Measurements from ENCODE around the gene CENPO.
A peak's percentile ranks its signal among the peaks of the same experiment; 100 is the strongest.

CENPO gene

DNA sequence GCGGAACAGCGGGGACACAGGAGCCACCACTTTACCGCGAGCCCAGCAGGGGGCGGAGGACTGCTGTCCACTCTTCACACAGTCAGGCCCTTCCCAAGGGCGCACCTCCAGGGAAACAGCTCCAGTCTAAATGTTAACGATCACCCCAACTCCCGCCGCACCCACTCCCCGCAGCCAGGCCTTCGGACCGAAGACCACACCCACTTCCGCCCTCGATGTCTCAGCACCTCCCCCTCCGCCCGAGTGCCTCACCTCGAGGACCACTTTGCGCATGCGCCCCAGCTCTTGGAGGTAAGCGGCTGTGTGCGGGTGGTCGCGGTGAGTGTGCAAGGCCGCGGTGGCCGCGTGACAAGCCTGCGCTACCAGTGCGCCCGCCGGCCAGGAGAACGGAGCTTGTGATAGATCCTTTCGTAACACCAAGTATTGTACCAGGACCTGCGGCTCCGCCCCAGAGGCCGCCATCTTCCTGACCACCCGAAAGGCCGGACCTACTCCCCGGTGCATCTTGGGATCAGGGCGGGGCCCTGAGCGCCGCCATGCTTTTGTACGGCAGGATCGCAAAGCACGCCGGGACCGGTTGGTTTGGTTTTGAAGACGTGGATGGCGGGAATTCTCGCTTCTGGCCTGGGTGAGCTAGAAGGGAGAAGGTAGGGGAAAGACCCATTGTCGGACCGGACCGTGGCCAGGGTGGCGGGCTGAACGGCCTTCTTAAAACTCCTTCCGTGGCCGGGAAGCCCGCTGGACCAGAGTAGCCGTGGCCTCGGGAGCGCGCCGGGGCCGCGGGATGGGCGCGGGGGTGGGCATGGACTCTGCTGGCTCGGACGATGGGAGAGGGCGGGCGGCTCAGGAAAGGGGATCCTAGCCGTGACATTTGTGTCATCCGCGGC, at the start of gene CENPO, which contains the start of gene PTRHD1:
TSS of gene CENPO (plus strand) at position 552 of the 887 bp plus-strand sequence. CDS start 495 bp downstream, outside the sequence.
TSS of gene PTRHD1 (minus strand) at position 518 of the 887 bp plus-strand sequence. CDS start at position 504, 14 bp downstream.
- peak; percentile 97 for DNase-seq (ENCODE audit: low read depth, low spot score)
- peak within 1 kb of the TSS; percentile 90 for H3K4me3 ChIP-seq (ENCODE audit: insufficient read length, low read depth)
- no peaks in the 10 kb centered on the region for H3K9me3 ChIP-seq (ENCODE audit: insufficient read depth, low read length)
- H3K36me3 ChIP-seq (ENCODE audit: insufficient read depth, insufficient read length, low read length): peaks cover 50% of the 10 kb centered on the region
- H3K9ac ChIP-seq (ENCODE audit: insufficient read length, low read depth): peak within 1 kb of the TSS; percentile 96
- no peaks in the 10 kb centered on the region for H3K4me1 ChIP-seq (ENCODE audit: insufficient read depth, insufficient read length)
- TF ChIP-seq ZNF274 (IDR thresholded peaks at IDR 0.05; ENCODE audit: low read depth, low read length) (no peak), YY1 (IDR thresholded peaks at IDR 0.05; ENCODE audit: insufficient read depth, insufficient read length) (peak; percentile 94)
- no peaks in the 10 kb centered on the region for H3K27me3 ChIP-seq (ENCODE audit: insufficient read depth, insufficient read length)

- H3K9me3 ChIP-seq (ENCODE audit: insufficient read depth, low read length): no peaks in the 10 kb centered on the region
- TF ChIP-seq YY1 (IDR thresholded peaks at IDR 0.05; ENCODE audit: insufficient read depth, insufficient read length) (no peak), SUZ12 (IDR thresholded peaks at IDR 0.05; ENCODE audit: extremely low read depth, insufficient read depth, insufficient read length) (no peak), ZNF274 (IDR thresholded peaks at IDR 0.05; ENCODE audit: low read depth, low read length) (no peak)
These were observed 49.3 kb upstream of the CENPO start for GRCh38 chr2:24743924-24744323.

DNA sequence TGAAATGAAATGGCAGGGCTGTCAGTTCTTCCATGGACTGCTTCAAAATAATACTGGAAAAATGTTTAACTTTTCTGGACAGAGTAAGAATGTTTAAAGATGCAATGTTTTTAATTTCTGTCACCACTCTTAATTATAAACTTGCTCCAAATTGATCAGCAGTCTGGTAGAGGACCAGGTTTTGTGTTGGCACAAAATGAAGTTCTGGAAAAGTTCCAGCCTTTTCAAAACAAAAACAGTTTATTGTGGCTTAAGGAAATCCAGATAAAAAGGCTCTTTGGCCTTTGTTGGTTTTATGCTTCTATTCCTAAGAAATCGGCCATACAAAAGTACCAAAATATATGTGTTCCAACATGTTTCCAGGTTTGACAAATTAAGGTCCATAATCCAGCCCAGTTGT, 48.9 kb upstream of the CENPO start:
- Histone ChIP-seq H3K4me3 (ENCODE audit: insufficient read length, low read depth) (no peak overlapping the region), H3K27me3 (ENCODE audit: insufficient read depth, insufficient read length) (no peaks in the 10 kb centered on the region), H3K9ac (ENCODE audit: insufficient read length, low read depth) (no peak overlapping the region), H3K9me3 (ENCODE audit: insufficient read depth, low read length) (no peaks in the 10 kb centered on the region), H3K4me1 (ENCODE audit: insufficient read depth, insufficient read length) (peaks cover 1% of the 10 kb centered on the region), H3K36me3 (ENCODE audit: insufficient read depth, insufficient read length, low read length) (no peaks in the 10 kb centered on the region)
- no peak for TF ChIP-seq YY1 (IDR thresholded peaks at IDR 0.05; ENCODE audit: insufficient read depth, insufficient read length)
- no peak for TF ChIP-seq SUZ12 (IDR thresholded peaks at IDR 0.05; ENCODE audit: extremely low read depth, insufficient read depth, insufficient read length)
- no peak for TF ChIP-seq ZNF274 (IDR thresholded peaks at IDR 0.05; ENCODE audit: low read depth, low read length)
- DNase-seq (ENCODE audit: low read depth, low spot score): no peak

More at GRCh38 chr2:24743924-24744323, 49.3 kb upstream of the CENPO start:
- Histone ChIP-seq H3K36me3 (ENCODE audit: insufficient read depth, insufficient read length, low read length) (no peaks in the 10 kb centered on the region), H3K4me1 (ENCODE audit: insufficient read depth, insufficient read length) (no peaks in the 10 kb centered on the region), H3K4me3 (ENCODE audit: insufficient read length, low read depth) (no peak overlapping the region), H3K9ac (ENCODE audit: insufficient read length, low read depth) (no peak overlapping the region), H3K27me3 (ENCODE audit: insufficient read depth, insufficient read length) (no peaks in the 10 kb centered on the region)
- no peak for DNase-seq (ENCODE audit: low read depth, low spot score)

DNA sequence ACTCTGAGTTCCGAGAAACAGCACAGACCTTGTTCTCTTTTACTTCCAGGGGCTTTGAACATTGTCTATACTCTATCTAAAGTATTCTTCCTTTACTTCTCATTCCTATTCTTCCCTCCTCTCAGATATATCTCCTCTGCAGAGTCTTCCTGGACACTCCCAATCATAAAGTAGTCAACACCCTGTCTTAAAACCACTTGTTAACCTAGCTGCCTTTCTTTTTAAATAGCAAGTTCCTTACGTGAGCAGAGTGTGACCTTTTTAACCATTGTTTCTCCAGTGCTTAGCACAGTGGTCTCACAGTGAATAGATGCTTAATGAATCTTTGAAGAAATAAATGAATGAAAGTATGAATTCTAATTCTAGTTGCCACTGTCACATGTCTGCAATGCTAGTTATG, 47.4 kb upstream of the CENPO start:
- H3K27me3 ChIP-seq (ENCODE audit: insufficient read depth, insufficient read length): no peaks in the 10 kb centered on the region
- no peak overlapping the region for H3K9ac ChIP-seq (ENCODE audit: insufficient read length, low read depth)
- no peak overlapping the region for H3K4me3 ChIP-seq (ENCODE audit: insufficient read length, low read depth)
- no peak for DNase-seq (ENCODE audit: low read depth, low spot score)
- no peaks in the 10 kb centered on the region for H3K9me3 ChIP-seq (ENCODE audit: insufficient read depth, low read length)
- H3K36me3 ChIP-seq (ENCODE audit: insufficient read depth, insufficient read length, low read length): no peaks in the 10 kb centered on the region
- peaks cover 1% of the 10 kb centered on the region for H3K4me1 ChIP-seq (ENCODE audit: insufficient read depth, insufficient read length)
- TF ChIP-seq SUZ12 (IDR thresholded peaks at IDR 0.05; ENCODE audit: extremely low read depth, insufficient read depth, insufficient read length) (no peak), YY1 (IDR thresholded peaks at IDR 0.05; ENCODE audit: insufficient read depth, insufficient read length) (no peak), ZNF274 (IDR thresholded peaks at IDR 0.05; ENCODE audit: low read depth, low read length) (no peak)

GRCh38 chr2:24747299-24747698, 45.9 kb upstream of the CENPO start:
- H3K9me3 ChIP-seq (ENCODE audit: insufficient read depth, low read length): no peaks in the 10 kb centered on the region
- DNase-seq (ENCODE audit: low read depth, low spot score): no peak
- TF ChIP-seq SUZ12 (IDR thresholded peaks at IDR 0.05; ENCODE audit: extremely low read depth, insufficient read depth, insufficient read length) (no peak), ZNF274 (IDR thresholded peaks at IDR 0.05; ENCODE audit: low read depth, low read length) (no peak), YY1 (IDR thresholded peaks at IDR 0.05; ENCODE audit: insufficient read depth, insufficient read length) (no peak)

GRCh38 chr2:24749069-24749691, 44.0 kb upstream of the CENPO start:
- Histone ChIP-seq H3K36me3 (ENCODE audit: insufficient read depth, insufficient read length, low read length) (no peaks in the 10 kb centered on the region), H3K27me3 (ENCODE audit: insufficient read depth, insufficient read length) (no peaks in the 10 kb centered on the region), H3K4me1 (ENCODE audit: insufficient read depth, insufficient read length) (peaks cover 1% of the 10 kb centered on the region), H3K9ac (ENCODE audit: insufficient read length, low read depth) (no peak overlapping the region), H3K9me3 (ENCODE audit: insufficient read depth, low read length) (no peaks in the 10 kb centered on the region), H3K4me3 (ENCODE audit: insufficient read length, low read depth) (no peak overlapping the region)
- no peak for DNase-seq (ENCODE audit: low read depth, low spot score)
- TF ChIP-seq ZNF274 (IDR thresholded peaks at IDR 0.05; ENCODE audit: low read depth, low read length) (no peak), SUZ12 (IDR thresholded peaks at IDR 0.05; ENCODE audit: extremely low read depth, insufficient read depth, insufficient read length) (no peak), YY1 (IDR thresholded peaks at IDR 0.05; ENCODE audit: insufficient read depth, insufficient read length) (no peak)

More at GRCh38 chr2:24747299-24747698, 45.9 kb upstream of the CENPO start:
- Histone ChIP-seq H3K27me3 (ENCODE audit: insufficient read depth, insufficient read length) (no peaks in the 10 kb centered on the region), H3K4me1 (ENCODE audit: insufficient read depth, insufficient read length) (peaks cover 1% of the 10 kb centered on the region), H3K36me3 (ENCODE audit: insufficient read depth, insufficient read length, low read length) (no peaks in the 10 kb centered on the region), H3K4me3 (ENCODE audit: insufficient read length, low read depth) (no peak overlapping the region), H3K9ac (ENCODE audit: insufficient read length, low read depth) (no peak overlapping the region)
